Tibial artery (tissue), 4 donors: ENCODE data around the gene VWA1.
"Not testable (repeated sequence)": the region's sequence is repeated elsewhere in the genome, so short reads cannot be mapped to it uniquely, and the experiment has no call there.

Source experiments
- DNase-seq, 2 donors: peaks; one replicate each; pipeline ENCODE4 v3.0.0-alpha.2; 2019
- H3K27ac ChIP-seq, 2 donors: fragments of 200-600 bp; sonication (generic) in 1 of 2; 1 replicate in 1 of 2; 2 replicates in 1 of 2; pipeline ENCODE4 v1.5.1; 2018 to 2019; ENCODE audit warnings: mild to moderate bottlenecking in 1 of 2
- H3K27me3 ChIP-seq, 2 donors: fragments of 200-600 bp; sonication (generic) in 1 of 2; one replicate each; pipeline versions ENCODE4 v1.5.1 to v1.6.0; 2016 to 2019
- H3K36me3 ChIP-seq, 3 donors: fragments of 200-600 bp; sonication (generic) in 2 of 3; one replicate each; pipeline ENCODE4 v1.5.1; 2016 to 2019; ENCODE audit warnings: mild to moderate bottlenecking in 2 of 3
- H3K4me1 ChIP-seq, 4 donors: fragments of 200-600 bp; sonication (generic) in 2 of 4; 1 replicate in 3 of 4; 2 replicates in 1 of 4; pipeline ENCODE4 v1.5.1; 2016 to 2019
- H3K4me3 ChIP-seq, 2 donors: fragments of 200-600 bp; sonication (generic) in 1 of 2; 1 replicate in 1 of 2; 2 replicates in 1 of 2; pipeline ENCODE4 v1.5.1; 2018 to 2019; ENCODE audit warnings: mild to moderate bottlenecking in 2 of 2
- H3K9me3 ChIP-seq, 3 donors: fragments of 200-600 bp; sonication (generic) in 1 of 3; one replicate each; pipeline ENCODE4 v1.5.1; 2016 to 2019
- intact Hi-C: fragments of 100-400 bp; cut with DNase I; formaldehyde crosslinking; loops from one replicate; pipeline ENCODE4 v1.15.0; 2023; ENCODE audit warnings: low total_unique reads
- TF ChIP-seq, protein P1 (sequence below), 2 experiments: fragments of 200-600 bp in 1 of 2; fragments of 450-650 bp in 1 of 2; IDR thresholded peaks; one replicate each; pipeline ENCODE4 v1.5.1; 2017 to 2019; ENCODE audit warnings: antibody characterized with exemption in 2 of 2, mild to moderate bottlenecking in 1 of 2, moderate library complexity in 1 of 2

VWA1 gene

DNA sequence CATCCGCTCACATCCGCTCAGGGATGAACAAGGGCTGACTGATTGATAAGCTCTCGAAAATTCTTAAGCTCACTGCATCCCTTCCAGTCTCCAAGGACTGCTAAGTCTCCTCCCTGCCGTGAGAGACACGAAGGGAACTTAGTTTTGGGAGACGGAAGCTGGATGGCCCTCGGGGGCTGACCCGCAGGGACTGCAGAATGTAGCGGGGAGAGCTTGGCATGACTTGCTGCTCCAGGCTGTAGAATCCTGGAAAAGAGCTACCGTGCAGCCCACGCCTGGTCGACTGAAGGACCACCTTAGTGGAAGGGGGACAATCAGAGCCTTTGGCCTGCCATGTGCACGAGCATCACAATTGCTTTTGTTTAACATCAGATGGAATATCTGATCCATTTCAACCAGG lies 19.7 kb upstream of the VWA1 start:
- intact Hi-C loops: no loop called here
- H3K36me3 ChIP-seq: no peaks in the 10 kb centered on the region
- TF ChIP-seq, protein P1, sequence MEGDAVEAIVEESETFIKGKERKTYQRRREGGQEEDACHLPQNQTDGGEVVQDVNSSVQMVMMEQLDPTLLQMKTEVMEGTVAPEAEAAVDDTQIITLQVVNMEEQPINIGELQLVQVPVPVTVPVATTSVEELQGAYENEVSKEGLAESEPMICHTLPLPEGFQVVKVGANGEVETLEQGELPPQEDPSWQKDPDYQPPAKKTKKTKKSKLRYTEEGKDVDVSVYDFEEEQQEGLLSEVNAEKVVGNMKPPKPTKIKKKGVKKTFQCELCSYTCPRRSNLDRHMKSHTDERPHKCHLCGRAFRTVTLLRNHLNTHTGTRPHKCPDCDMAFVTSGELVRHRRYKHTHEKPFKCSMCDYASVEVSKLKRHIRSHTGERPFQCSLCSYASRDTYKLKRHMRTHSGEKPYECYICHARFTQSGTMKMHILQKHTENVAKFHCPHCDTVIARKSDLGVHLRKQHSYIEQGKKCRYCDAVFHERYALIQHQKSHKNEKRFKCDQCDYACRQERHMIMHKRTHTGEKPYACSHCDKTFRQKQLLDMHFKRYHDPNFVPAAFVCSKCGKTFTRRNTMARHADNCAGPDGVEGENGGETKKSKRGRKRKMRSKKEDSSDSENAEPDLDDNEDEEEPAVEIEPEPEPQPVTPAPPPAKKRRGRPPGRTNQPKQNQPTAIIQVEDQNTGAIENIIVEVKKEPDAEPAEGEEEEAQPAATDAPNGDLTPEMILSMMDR (IDR thresholded peaks at IDR 0.05): no peak
- peaks cover 0 to 16% of the 10 kb centered on the region in 2 donors for H3K27me3 ChIP-seq
- H3K27ac ChIP-seq: no peak overlapping the region
- H3K4me3 ChIP-seq: no peak overlapping the region
- no peak for DNase-seq
- H3K4me1 ChIP-seq: peaks cover 0 to 16% (median 5%) of the 10 kb centered on the region in 4 donors
- no peaks in the 10 kb centered on the region for H3K9me3 ChIP-seq

DNA sequence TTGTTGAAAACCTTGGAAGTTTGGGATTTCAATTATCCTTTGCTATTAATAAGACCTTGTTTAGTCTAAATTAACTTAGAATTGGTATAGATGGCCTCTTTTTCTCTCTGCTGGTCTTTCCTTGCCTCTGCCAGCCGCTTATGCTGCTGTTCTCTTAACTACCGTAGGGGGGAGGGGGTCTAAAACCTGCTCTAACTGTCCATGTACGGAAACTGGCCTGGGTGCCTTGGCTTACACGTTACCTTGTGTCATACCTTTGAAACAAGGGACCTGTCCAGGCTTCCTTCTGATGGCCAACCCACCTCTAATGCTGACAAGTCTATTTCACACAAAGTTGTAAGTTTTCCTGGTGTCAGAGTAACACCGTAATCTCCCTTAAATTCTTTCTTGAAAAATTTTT lies 18.1 kb upstream of the VWA1 start:
- H3K4me3 ChIP-seq, DNase-seq, H3K36me3 ChIP-seq, intact Hi-C loops, H3K9me3 ChIP-seq, H3K27ac ChIP-seq: not testable (repeated sequence)
- Histone ChIP-seq H3K27me3 (peaks cover 0 to 32% of the 10 kb centered on the region in 2 donors), H3K4me1 (peaks cover 0 to 16% (median 6%) of the 10 kb centered on the region in 4 donors)

DNA sequence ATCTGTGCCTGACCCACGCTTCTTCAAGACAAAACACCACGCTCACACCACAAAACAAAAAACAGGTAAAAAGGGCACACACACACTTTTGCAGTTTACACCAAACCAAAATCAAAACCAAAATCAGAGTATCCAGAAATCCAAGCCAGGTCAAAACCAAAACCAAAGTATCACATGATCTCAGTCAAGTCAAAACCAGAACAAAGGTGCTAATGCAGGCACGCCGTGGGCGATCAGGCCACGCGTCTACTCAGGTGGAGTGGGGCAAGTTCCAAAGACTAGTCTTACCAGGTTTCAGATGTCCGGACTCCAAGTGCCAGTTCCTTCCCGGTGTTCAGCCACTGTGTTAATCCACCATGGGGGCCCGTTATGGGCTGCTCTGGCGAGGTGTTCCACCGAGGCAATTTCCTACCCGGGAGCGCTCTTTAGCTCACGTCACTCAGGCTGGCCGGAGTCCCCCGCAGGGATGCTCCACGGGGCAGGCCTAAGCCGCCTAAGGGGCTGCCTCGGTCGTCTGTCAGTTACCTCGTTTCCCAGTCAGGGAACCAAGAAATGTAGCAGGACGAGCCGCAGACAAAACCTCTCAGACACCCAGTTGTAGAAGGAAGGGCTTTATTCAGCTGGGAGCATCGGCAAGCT lies 17.5 kb upstream of the VWA1 start:
- peaks cover 0 to 34% of the 10 kb centered on the region in 2 donors for H3K27me3 ChIP-seq
- H3K4me1 ChIP-seq: peaks cover 0 to 16% (median 6%) of the 10 kb centered on the region in 4 donors
- H3K36me3 ChIP-seq, H3K4me3 ChIP-seq, DNase-seq, H3K9me3 ChIP-seq, intact Hi-C loops, H3K27ac ChIP-seq: not testable (repeated sequence)

DNA sequence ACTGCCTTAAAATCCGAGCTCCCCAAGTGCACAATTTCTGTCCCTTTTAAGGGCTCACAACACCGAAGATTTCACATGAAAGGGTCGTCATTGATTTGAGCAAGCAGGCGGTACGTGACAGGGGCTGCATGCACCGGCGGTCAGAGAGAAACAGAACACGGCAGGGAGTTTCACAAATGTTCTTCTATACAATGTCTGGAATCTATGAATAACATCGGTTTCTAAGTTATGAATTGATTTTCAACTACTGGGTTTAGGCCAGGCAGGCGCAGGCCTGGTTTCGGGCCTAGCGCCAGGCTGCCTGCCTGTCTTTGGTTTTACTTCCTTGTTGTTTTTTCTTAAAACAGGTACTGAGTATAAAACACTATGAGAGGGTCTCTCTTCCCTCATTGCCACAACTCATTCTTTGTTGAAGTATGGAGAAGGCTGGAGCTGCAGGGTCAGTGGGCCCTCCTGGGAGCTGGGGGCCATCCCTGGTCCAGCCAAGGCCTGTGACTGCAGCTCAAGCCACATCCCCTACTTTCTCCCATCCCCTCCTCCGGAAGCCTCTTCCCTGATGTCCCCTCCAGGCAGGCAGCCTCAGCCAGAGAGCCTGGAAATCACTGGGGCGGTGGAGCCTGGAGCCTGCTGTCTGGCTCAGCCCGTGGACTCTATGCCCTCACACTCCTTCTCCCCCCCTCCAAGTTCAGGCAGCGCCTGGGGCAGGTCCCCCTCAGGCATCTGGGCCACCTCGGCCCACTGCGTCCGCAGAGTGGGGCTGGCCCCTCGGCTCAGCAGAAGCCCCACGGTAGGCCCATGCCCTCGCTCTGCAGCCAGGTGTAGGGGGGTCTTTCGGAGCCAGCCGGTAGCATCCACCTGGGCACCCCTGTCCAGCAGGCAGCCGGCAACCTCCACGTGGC lies 16.8 kb upstream of the VWA1 start:
- Histone ChIP-seq H3K27ac (no peak overlapping the region), H3K4me3 (no peak overlapping the region), H3K9me3 (no peaks in the 10 kb centered on the region), H3K36me3 (no peaks in the 10 kb centered on the region), H3K27me3 (peaks cover 0 to 34% of the 10 kb centered on the region in 2 donors), H3K4me1 (peaks cover 0 to 16% (median 6%) of the 10 kb centered on the region in 4 donors)
- DNase-seq: no peak
- TF ChIP-seq, protein P1 (IDR thresholded peaks at IDR 0.05): no peak
- intact Hi-C loops: no loop called here

DNA sequence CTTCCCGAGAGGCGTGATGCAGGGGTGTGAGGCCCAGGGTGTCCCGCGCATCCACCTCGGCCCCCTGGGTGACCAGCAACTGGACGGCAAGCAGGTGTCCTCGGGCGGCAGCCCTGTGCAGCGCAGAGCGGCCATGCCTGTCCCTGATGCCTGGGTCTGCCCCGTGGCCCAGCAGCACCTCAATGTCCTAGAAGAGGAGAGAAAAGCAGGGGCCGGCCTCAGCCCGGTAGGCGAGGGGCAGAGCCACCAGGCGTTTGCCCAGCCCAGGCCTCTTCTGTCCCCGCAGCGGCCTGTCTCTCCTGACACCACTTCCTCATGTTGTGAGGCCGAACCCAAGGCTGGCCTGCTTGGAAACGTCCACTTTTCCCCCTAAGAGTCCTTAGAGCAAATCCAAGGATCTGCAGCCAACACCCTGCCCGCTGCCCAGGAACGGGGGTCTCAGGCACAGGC lies 16.1 kb upstream of the VWA1 start:
- Histone ChIP-seq H3K27me3 (peaks cover 0 to 34% of the 10 kb centered on the region in 2 donors), H3K36me3 (no peaks in the 10 kb centered on the region), H3K4me1 (peaks cover 0 to 16% (median 6%) of the 10 kb centered on the region in 4 donors), H3K4me3 (peak overlapping the region; percentile 29 to 41), H3K27ac (peak overlapping the region in 1 of 2 donors; percentile 24), H3K9me3 (no peaks in the 10 kb centered on the region)
- intact Hi-C loops: no loop called here
- DNase-seq: no peak
- TF ChIP-seq, protein P1 (IDR thresholded peaks at IDR 0.05): no peak

DNA sequence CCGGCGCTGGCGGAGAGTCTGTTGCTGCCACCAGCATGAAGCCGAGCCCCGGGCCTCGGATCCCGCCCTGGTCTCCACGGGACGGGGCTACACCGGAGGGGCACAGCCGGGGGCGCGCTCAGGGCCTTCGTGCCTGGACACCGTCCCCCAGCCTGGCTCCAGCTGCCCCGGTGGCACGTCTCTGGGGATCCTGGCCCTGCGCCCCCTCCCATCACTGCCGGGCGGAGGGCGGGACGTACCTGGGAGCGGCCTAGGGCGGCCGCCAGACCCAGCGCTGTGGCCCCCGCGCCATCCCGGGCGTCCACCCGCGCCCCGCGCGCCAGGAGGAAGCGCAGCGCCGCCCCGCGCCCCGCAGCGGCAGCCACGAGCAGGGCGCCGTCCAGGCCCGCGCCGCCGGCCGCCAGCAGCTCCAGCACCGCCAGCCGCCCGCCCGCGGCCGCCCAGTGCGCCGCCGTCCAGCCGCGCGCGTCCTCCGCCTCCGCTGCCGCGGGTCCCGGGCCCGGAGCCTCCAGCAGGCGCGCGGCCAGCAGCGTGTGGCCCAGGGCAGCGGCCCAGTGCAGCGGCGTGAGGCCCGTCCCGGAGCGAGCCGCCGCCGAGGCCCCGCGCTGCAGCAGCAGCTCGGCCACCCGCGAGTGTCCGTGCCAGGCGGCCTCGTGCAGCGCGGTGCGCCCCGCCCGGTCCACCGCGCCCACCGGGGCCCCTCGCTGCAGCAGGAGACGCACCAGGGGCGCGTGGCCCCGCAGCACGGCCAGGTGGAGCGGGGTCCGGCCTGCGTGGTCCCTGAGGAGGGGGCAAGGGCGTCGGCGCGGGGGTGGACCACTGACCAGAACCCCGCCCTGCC lies 15.5 kb upstream of the VWA1 start:
- DNase-seq: no peak
- TF ChIP-seq, protein P1 (IDR thresholded peaks at IDR 0.05): peak in 1 of 2 experiments; percentile 9
- peak overlapping the region; percentile 29 to 41 for H3K4me3 ChIP-seq
- H3K27ac ChIP-seq: peak overlapping the region in 1 of 2 donors; percentile 24
- no peaks in the 10 kb centered on the region for H3K9me3 ChIP-seq
- H3K4me1 ChIP-seq: peaks cover 0 to 16% (median 6%) of the 10 kb centered on the region in 4 donors
- no peaks in the 10 kb centered on the region for H3K36me3 ChIP-seq
- H3K27me3 ChIP-seq: peaks cover 0 to 34% of the 10 kb centered on the region in 2 donors
- intact Hi-C loops: no loop called here
